Daoy (cell line): Measurements from ENCODE around the gene GNRH2. TPM values are rescaled to one million over a fixed set of nuclear protein-coding genes. Genes with fewer than 3 reads are reported as not detected.
"Not testable (repeated sequence)": the region's sequence is repeated elsewhere in the genome, so short reads cannot be mapped to it uniquely, and the experiment has no call there.

Source experiments
- DNase-seq: peaks from one replicate; pipeline ENCODE4 v3.0.0-alpha.2; 2015; ENCODE audit warnings: low read depth
- total RNA-seq: library from RNA; depleted of rRNA; stranded (reverse); fragments of >200 nt; shearing (Covaris generic); gene quantifications from 2 replicates; pipeline ENCODE4 v1.2.3, GENCODE V29; 2014; rRNA removed

GNRH2 gene, protein sequence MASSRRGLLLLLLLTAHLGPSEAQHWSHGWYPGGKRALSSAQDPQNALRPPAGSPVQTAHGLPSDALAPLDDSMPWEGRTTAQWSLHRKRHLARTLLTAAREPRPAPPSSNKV
- total RNA-seq, result not detected in 2 replicates

DNA sequence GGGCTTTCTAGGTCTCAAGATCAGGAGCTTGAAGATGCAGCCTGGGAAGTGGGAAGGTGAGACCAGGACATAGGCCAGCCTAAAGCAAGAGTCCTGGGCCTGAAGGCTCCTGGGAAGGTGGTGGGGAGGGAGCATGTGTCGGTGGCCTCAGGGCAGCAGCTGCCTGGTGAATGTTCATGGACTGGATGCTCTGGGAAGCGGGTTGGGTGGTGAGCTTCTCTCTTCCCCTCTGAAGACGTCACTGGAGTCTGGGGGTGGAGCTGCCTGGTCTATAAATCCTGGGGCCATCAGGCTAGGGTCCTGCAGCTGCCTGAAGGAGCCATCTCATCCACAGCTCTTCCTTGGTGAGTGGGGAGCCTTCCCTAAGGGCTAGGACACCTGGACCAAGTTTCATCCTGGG, at the start of gene GNRH2:
Gene GNRH2, plus strand, starts transcription at position 301 of the 400 bp plus-strand sequence. CDS start 793 bp downstream, outside the sequence.
- DNase-seq, result no peak

GRCh38 chr20:2995796-2996195, 47.6 kb upstream of the GNRH2 start:
- DNase-seq, result no peak

DNA sequence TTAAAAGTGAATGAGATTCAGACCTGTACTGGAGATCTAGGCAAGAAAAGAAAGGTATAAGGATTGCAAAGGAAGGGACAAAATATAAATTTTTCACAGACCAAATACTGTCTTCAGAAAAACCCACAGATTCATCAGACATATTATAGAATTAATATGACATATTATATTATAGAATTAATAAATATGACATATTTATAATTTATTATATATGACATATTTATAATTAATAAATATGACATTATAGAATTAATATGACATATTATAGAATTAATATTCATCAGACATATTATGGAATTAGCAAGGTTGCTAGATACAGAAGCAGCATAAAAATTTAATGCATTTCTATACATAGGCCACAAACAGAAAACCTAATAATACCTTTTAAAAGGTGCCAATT, 44.7 kb upstream of the GNRH2 start:
- no peak for DNase-seq

- DNase-seq, result peak; percentile 22
Measured at GRCh38 chr20:3000852-3001523, 42.4 kb upstream of the GNRH2 start.

- no peak for DNase-seq
Measured at GRCh38 chr20:3003416-3003815, 40.0 kb upstream of the GNRH2 start.

DNA sequence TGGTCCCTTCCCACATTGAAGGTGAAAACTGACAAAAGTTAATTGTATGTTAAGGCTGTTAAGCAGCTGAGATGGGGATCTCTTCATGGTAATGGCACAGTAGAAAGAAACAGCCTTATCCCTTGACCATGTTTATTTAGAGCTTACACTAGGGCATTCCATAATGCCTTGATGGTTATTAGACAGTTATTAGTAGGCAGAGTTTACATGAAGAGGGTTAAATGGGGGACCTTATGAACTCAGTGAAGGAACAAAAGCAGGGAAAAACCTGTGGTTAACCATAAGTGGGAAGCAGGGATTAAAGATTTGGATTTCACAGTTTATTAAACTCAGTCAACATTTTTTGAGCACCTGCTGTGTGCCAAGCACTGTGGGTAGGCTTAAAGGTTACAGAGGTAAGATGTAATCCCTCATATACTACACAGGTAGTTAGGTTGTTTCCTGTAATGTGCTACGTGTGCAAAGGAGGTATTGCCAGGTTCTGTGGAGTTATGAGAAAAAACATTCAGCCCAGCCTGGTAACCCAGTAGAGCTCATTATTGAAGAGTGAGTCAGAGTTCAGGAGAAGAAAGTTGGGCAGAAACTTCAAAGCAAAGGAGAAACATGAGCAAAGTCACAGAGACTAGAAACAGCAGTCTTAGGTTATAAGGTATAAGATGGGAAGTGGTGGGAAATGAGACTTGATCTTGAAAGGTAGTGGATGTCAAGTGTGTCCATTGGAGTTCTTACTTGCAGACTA, 32.3 kb upstream of the GNRH2 start:
- DNase-seq, result peak; percentile 9

GRCh38 chr20:3011752-3012151, 31.7 kb upstream of the GNRH2 start:
- no peak for DNase-seq

GRCh38 chr20:3013771-3014170, 29.7 kb upstream of the GNRH2 start:
- no peak for DNase-seq

- DNase-seq, result no peak
Measured at GRCh38 chr20:3014179-3014578, 29.2 kb upstream of the GNRH2 start.

GRCh38 chr20:3014662-3015061, 28.8 kb upstream of the GNRH2 start:
- no peak for DNase-seq

DNA sequence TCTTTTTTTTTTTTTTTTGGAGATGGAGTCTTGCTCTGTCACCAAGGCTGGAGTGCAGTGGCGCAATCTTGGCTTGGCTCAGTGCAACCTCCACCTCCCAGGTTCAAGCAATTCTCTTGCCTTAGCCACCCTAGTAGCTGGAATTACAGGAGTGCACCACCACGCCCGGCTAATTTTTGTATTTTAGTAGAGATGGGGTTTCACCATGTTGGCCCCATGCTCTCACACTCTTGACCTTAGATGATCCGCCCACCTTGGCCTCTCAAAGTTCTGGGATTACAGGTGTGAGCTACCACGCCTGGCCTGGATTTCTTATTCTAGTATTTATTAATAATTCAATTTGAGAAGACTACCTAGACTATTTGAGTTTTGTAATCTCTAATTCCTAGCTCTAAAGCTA, 28.1 kb upstream of the GNRH2 start:
- not testable (repeated sequence) for DNase-seq

GRCh38 chr20:3021327-3021726, 22.1 kb upstream of the GNRH2 start:
- no peak for DNase-seq

DNA sequence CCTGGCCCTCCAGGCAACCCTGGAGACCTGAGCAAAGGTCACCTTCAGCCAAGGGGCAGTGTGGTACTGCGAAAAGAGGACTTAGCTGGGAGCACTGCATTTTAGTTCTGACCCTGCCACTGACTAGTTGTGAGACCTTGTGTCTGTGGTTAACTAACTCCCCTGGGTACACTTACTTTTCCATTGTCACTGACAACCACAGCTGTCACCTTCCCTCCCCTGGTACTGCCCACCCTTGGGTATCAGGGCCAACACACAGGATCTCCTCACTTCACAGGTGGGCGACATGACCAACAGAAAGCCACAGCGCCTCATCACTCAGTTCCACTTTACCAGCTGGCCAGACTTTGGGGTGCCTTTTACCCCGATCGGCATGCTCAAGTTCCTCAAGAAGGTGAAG, 21.6 kb upstream of the GNRH2 start:
- DNase-seq, result no peak

DNA sequence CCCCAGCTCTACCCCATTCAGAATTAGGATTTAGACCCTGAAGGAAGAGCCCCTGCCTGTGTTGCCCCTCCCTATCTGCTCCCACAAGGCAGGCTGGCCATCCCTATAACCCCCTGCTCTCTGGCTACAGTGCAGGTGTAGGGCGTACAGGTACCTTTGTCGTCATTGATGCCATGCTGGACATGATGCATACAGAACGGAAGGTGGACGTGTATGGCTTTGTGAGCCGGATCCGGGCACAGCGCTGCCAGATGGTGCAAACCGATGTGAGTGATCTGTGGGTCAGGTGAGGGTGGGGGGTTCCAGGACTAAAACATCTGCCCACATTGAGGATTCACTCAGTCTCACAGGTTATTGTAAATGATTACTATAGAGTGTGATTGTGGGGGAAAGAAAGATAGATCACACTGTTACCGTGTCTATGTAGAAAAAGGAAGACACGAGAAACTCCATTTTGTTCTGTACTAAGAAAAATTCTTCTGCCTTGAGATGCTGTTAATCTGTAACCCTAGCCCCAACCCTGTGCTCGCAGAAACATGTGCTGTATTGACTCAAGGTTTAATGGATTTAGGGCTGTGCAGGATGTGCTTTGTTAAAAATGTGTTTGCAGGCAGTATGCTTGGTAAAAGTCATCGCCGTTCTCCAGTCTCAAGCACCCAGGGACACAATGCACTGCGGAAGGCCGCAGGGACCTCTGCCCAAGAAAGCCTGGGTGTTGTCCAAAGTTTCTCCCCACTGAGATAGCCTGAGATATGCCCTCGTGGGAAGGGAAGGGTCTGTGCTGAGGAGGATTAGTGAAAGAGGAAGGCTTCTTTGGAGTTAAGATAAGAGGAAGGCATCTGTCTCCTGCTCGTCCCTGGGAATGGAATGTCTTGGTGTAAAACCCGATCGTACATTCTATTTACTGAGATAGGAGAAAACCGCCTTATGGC, 20.6 kb upstream of the GNRH2 start:
- DNase-seq, result not testable (repeated sequence)

- no peak for DNase-seq
Measured at GRCh38 chr20:3027987-3028386, 15.4 kb upstream of the GNRH2 start.

DNA sequence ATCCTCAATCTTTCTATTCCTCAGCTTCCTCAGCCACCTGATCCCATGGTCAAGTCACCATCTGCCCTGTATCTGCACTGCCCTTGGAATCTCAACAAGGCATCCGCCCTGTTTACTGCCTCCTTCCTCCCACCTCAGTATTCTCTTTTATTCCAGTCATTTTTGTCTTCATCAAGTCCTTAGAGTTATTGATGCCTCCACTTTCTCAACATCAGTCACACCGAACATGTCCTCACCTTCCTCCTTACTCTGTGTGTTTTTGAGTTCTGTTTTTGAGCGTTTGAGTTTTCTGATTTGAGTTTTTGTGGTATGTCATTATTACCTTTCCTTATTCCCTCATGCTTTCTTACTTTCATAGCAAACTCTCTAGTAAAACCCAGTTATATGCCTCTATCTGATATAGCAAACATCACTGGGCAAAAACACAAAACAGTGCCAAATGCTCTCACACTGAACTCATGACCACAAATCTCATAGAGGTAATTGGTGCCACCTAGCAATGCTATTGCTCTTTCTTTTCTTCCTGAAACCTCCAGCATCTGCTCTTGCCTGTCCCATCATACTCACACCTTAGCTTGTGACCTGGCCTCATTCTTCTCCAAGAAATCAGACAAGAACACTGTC, 11.8 kb upstream of the GNRH2 start:
- DNase-seq, result no peak

DNA sequence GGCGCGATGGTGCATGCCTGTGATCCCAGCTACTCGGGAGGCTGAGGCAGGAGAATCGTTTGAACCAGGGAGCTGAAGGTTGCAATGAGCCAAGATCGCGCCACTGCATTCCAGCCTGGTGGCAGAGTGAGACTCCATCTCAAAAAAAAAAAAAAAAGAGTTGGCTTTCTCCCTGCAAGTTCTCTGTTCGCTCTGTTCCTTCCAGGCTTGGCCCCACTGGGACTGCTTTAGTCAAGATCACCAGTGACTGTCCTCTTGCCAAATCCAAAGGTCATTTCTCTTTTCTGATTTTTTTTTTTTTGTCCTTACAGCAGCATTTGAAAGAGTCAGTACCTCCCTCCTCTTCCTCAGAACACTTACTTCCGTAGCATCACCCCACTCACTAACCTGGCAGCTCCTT, 10.8 kb upstream of the GNRH2 start:
- DNase-seq, result no peak

DNA sequence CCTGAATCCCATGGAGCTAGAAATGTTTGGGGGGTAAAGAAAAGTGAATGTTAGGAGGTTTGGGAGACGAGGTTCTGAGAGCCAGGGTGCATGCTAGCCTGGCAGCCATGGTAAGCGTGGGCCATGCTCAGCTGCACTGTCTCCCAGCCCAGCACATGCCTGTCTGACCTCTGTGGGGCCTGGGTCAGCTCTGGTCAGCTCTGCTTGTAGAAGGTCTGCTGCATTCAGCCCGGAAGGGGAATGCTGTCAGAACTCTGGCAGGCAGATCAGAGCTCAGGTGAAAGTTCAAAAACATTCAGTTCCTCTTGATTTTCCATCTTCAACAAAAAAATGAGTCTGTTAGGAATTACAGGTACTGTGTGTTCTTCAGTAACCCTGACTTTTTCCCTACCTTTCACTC, 5.8 kb upstream of the GNRH2 start:
- DNase-seq, result no peak

DNA sequence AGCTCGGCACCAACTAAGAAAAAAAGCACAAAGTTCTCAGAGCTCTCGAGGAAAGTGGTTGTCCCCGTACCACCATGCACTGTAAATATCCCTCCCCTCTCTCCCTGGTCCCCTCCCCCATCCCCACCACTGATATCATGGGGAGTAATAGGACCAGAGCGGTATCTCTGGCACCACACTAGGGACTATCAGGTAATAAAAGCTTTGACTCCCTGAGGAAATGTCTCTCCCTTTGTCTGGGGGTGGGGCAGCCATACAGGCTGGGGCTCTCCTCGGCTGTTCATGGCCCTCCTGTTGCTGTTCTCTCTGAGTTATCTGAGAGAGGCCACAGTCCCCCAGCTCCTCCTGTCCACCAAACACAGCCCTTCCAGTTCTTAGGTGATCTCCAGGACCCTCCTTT, 5.0 kb upstream of the GNRH2 start:
- DNase-seq, result no peak

DNA sequence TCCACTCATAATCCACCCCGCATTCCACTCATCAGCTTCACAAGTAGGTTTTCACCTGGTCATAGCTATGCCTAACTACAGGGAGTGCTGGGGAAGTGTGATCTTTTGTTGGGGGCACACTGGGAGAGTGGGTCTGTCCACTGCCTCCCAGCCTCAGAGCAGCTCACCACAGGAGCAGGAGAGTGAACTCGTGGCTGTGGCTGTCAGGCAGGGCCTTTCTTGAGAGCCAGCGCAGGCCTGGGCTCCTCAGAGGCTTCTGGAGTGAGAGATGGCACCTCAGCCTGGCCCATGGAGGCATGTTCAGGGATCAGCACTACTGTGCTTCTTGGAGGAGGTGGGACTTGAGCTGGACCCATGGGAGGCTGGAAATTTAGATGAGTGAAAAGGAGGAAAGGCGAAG, 4.0 kb upstream of the GNRH2 start:
- no peak for DNase-seq

DNA sequence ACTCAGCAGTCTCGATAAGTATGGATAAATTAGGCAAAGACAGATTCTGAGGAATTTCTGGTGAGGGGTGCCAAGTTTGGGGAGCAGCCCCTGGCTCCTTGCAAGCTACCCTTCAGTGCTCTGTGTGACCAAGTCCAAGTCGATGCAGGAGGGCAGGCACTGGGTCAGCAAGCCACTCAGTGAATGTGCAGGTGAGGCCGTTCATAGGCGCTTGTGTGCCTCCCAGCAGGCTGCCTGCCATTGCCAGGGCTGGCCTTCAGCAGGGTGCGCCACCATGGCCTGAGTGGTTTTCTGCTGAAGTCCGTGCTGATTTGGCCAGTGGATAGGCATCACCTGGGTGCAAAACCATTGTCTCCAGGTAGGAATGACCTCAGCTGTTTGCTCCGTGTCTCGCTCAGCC, 3.3 kb upstream of the GNRH2 start:
- no peak for DNase-seq
